Upper lobe of left lung (tissue), 4 donors: ENCODE data around the gene TMEM33.

Source experiments
- EP300 ChIP-seq, 4 donors: sonication (generic); formaldehyde crosslinking; IDR thresholded peaks; one replicate each; pipeline ENCODE4 v1.5.1; 2017; ENCODE audit warnings: antibody characterized with exemption in 4 of 4, control low read depth in 2 of 4
- POLR2A ChIP-seq, 4 donors: fragments of 450-650 bp; IDR thresholded peaks; one replicate each; pipeline ENCODE4 v1.5.1; 2016 to 2017; ENCODE audit warnings: antibody characterized with exemption in 4 of 4, mild to moderate bottlenecking in 2 of 4
- POLR2AphosphoS5 ChIP-seq, 2 donors: sonication (generic); formaldehyde crosslinking; IDR thresholded peaks; one replicate each; pipeline ENCODE4 v1.5.1; 2017; ENCODE audit warnings: antibody characterized with exemption in 2 of 2
- TF ChIP-seq, protein P1 (sequence below), 6 experiments: fragments of 450-650 bp in 4 of 6; fragments of 200-600 bp in 2 of 6; sonication (generic) in 2 of 6; IDR thresholded peaks; one replicate each; pipeline ENCODE4 v1.5.1; 2016 to 2019; ENCODE audit warnings: antibody characterized with exemption in 6 of 6

DNA sequence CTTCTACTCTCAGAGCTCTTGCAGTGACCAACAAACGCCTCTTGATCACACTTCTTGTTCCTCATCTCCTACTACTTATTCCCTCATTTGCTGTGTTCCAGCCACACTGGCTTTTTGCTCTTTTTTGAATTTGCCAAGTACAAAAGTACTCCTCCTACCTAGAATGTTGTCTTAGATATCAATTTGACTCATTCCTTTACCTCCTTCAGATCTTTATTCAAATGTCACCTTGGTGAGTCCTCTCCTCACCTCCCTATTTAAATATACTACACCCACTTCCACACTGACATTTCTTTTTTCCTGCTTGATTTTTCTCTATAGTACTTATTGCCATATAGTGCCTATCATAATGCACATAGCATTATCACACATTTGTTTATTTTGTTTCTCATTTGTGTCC, 40.1 kb downstream of the TMEM33 start:
- TF ChIP-seq EP300 (IDR thresholded peaks at IDR 0.05) (no peak), POLR2AphosphoS5 (IDR thresholded peaks at IDR 0.05) (no peak), POLR2A (IDR thresholded peaks at IDR 0.05) (no peak)
- TF ChIP-seq, protein P1, sequence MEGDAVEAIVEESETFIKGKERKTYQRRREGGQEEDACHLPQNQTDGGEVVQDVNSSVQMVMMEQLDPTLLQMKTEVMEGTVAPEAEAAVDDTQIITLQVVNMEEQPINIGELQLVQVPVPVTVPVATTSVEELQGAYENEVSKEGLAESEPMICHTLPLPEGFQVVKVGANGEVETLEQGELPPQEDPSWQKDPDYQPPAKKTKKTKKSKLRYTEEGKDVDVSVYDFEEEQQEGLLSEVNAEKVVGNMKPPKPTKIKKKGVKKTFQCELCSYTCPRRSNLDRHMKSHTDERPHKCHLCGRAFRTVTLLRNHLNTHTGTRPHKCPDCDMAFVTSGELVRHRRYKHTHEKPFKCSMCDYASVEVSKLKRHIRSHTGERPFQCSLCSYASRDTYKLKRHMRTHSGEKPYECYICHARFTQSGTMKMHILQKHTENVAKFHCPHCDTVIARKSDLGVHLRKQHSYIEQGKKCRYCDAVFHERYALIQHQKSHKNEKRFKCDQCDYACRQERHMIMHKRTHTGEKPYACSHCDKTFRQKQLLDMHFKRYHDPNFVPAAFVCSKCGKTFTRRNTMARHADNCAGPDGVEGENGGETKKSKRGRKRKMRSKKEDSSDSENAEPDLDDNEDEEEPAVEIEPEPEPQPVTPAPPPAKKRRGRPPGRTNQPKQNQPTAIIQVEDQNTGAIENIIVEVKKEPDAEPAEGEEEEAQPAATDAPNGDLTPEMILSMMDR (IDR thresholded peaks at IDR 0.05), result no peak
